Subcutaneous adipose tissue (tissue), 4 donors: ENCODE measurements around the gene SPOCK1. TPM values are rescaled to one million over a fixed set of nuclear protein-coding genes. Genes with fewer than 3 reads are reported as not detected.

Experiments used
- CTCF ChIP-seq: fragments of 450-650 bp; IDR thresholded peaks from one replicate; pipeline ENCODE4 v1.5.1; 2016; ENCODE audit warnings: low read depth, mild to moderate bottlenecking, control low read depth, antibody characterized with exemption, moderate library complexity
- total RNA-seq, 4 donors: library from RNA; depleted of rRNA; stranded (reverse); fragments of >200 nt; gene quantifications; one replicate each; pipeline ENCODE4 v1.1.0, GENCODE V29; 2016

SPOCK1 gene
- total RNA-seq, 4 donors from 2014 or later: 55.2 to 84.6 (median 70.1) TPM

- TF ChIP-seq CTCF: no peak
Measured at GRCh38 chr5:137058089-137058488, 441.0 kb downstream of the SPOCK1 start.

GRCh38 chr5:137056676-137057075, 442.4 kb downstream of the SPOCK1 start:
- TF ChIP-seq CTCF: no peak

- TF ChIP-seq CTCF: no peak
Measured at GRCh38 chr5:137055271-137055872, 443.8 kb downstream of the SPOCK1 start.

GRCh38 chr5:137054792-137055191, 444.3 kb downstream of the SPOCK1 start:
- no peak for TF ChIP-seq CTCF

GRCh38 chr5:137054335-137054734, 444.8 kb downstream of the SPOCK1 start:
- TF ChIP-seq CTCF: no peak

- TF ChIP-seq CTCF: no peak
Measured at GRCh38 chr5:137051161-137051560, 448.0 kb downstream of the SPOCK1 start.

GRCh38 chr5:137040641-137041340, 458.3 kb downstream of the SPOCK1 start:
- no peak for TF ChIP-seq CTCF
